CD4-positive, alpha-beta memory T cell (primary cell): ENCODE results near the gene MAD1L1. TPM values are rescaled to one million over a fixed set of nuclear protein-coding genes. Genes with fewer than 3 reads are reported as not detected.

Source experiments
- CTCF ChIA-PET: fragments of 350-600 bp; sonication (Branson Sonifier 250); formaldehyde crosslinking; loops from one replicate; lab custom pipeline; 2021; ENCODE audit warnings: inconsistent platforms; ENCODE audit not compliant: partially characterized antibody; lab: Charles Lee
- POLR2A ChIA-PET: fragments of 350-600 bp; sonication (Branson Sonifier 250); formaldehyde crosslinking; loops from one replicate; lab custom pipeline; 2021; ENCODE audit not compliant: partially characterized antibody; lab: Charles Lee
- DNase-seq, 5 donors: peaks; one replicate each; pipeline versions ENCODE4 v3.0.0 to v3.0.0-alpha.2; 2020 to 2022; ENCODE audit warnings: mixed read lengths in 1 of 5
- H3K27ac ChIP-seq: one replicate; pipeline ENCODE4 v1.7.0; 2013; ENCODE audit warnings: low read depth, low read length
- H3K27me3 ChIP-seq: 2 replicates; pipeline ENCODE4 v1.7.0; 2013; ENCODE audit warnings: mild to moderate bottlenecking, low read length, moderate library complexity; ENCODE audit not compliant: insufficient read depth
- H3K36me3 ChIP-seq: 2 replicates; pipeline ENCODE4 v1.7.0; 2013; ENCODE audit warnings: mild to moderate bottlenecking, low read length, moderate library complexity; ENCODE audit not compliant: insufficient read depth
- H3K4me1 ChIP-seq: 2 replicates; pipeline ENCODE4 v1.7.0; 2013; ENCODE audit warnings: mild to moderate bottlenecking, low read length, moderate library complexity; ENCODE audit not compliant: insufficient read depth
- H3K4me3 ChIP-seq, 2 donors: one replicate each; pipeline ENCODE4 v1.7.0; 2013; ENCODE audit warnings: low read length in 2 of 2, mild to moderate bottlenecking in 1 of 2
- H3K9me3 ChIP-seq, 2 donors: one replicate each; pipeline ENCODE4 v1.7.0; 2013; ENCODE audit warnings: low read length in 2 of 2, control low read depth in 1 of 2; ENCODE audit not compliant: control insufficient read depth in 1 of 2
- H3K27ac Mint-ChIP-seq, 7 donors: one replicate each; pipeline ENCODE4 v1.8.0; 2020 to 2021; ENCODE audit warnings: mixed read lengths in 7 of 7, mild to moderate bottlenecking in 6 of 7, inconsistent platforms in 3 of 7, moderate library complexity in 3 of 7
- H3K27me3 Mint-ChIP-seq, 2 donors: one replicate each; pipeline ENCODE4 v1.8.0; 2020 to 2021; ENCODE audit warnings: mixed read lengths in 2 of 2
- H3K36me3 Mint-ChIP-seq, 2 donors: one replicate each; pipeline ENCODE4 v1.8.0; 2020 to 2021; ENCODE audit warnings: mixed read lengths in 2 of 2, inconsistent platforms in 1 of 2, mild to moderate bottlenecking in 1 of 2
- H3K4me1 Mint-ChIP-seq, 4 donors: one replicate each; pipeline ENCODE4 v1.8.0; 2020 to 2021; ENCODE audit warnings: mixed read lengths in 4 of 4, mild to moderate bottlenecking in 1 of 4
- H3K4me3 Mint-ChIP-seq, 8 donors: one replicate each; pipeline ENCODE4 v1.8.0; 2020 to 2021; ENCODE audit warnings: mixed read lengths in 8 of 8, mild to moderate bottlenecking in 7 of 8, moderate library complexity in 6 of 8, inconsistent platforms in 3 of 8
- H3K9me3 Mint-ChIP-seq, 8 donors: one replicate each; pipeline ENCODE4 v1.8.0; 2020 to 2021; ENCODE audit warnings: mixed read lengths in 8 of 8, mild to moderate bottlenecking in 5 of 8, inconsistent platforms in 3 of 8, moderate library complexity in 1 of 8
- intact Hi-C: fragments of 100-400 bp; cut with micrococcal nuclease; formaldehyde crosslinking; loops from one replicate; pipeline ENCODE4 v1.15.1; 2023
- polyA plus RNA-seq, 2 donors: library from polyadenylated mRNA; unstranded; fragments of 300-500 nt; fragmentation: Illumina TruSeq; gene quantifications; one replicate each; pipeline ENCODE4 v1.2.3, GENCODE V29; 2021
- total RNA-seq, 2 experiments: library from RNA; stranded (reverse); gene quantifications; one replicate each; pipeline ENCODE4 v1.2.3, GENCODE V29; 2021

MAD1L1 gene
- total and polyA plus RNA-seq, 4 experiments from 2014 or later, result 89.9 to 132 (median 110) TPM

DNA sequence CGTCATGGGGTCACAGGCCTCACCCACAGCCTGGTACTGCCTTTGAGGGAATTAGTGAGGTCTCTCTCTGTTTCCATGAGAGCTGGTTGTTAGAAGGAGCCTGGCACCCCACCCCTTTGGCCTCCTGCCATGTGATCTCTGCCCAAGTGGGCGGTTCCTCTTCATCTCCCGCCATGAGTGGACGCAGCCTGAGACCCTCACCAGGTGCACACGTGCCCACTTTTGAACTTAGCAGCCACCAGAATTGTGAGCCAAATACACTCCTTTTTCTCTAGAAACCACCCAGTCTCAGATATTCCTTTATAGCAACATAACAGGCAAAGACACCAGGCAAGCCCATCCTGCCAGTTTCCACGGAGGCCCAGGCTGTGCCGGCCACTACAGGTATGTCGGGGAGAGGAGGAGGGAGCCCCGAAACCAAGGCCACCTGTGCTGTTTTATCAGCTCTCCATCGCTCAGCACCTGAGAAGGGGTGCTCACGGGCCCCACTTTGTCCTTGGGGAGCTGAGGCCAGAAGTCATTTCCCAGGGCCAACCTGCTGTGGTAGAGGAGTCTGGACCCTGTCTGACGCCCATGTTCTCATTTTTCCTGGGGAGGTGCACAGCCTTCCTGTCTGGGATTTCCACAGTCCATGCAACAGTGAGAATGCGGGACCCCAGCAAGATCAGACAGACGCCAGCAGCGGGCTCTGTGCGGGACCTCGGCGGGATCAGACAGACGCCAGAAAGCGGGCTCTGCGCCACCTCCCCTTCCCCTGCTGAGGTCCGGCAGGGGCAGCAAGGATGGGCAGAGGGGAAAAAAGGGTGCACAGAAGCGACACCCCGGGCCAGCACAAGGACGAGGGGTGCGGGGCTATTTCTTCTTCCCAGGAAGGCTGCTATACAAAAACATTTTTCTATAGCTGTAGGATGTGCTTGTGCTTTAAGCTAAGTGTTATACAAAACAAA lies 342.2 kb downstream of the MAD1L1 start:
- H3K9me3 ChIP-seq, result no peaks in the 10 kb centered on the region
- DNase-seq, result peak in 1 of 5 donors; percentile 9
- peaks cover 23 to 41% of the 10 kb centered on the region in 2 donors for H3K36me3 Mint-ChIP-seq
- intact Hi-C loops, result no loop called here
- no peak overlapping the region for H3K4me3 ChIP-seq
- H3K4me1 ChIP-seq, result no peaks in the 10 kb centered on the region
- H3K36me3 ChIP-seq, result peaks cover 42% of the 10 kb centered on the region
- H3K9me3 Mint-ChIP-seq, result peaks cover 0 to 2% (median 0%) of the 10 kb centered on the region in 8 donors
- H3K27me3 Mint-ChIP-seq, result no peaks in the 10 kb centered on the region
- peak overlapping the region in 1 of 8 donors; percentile 49 for H3K4me3 Mint-ChIP-seq
- H3K27ac ChIP-seq, result peak overlapping the region; percentile 22
- peaks cover 8 to 41% (median 12%) of the 10 kb centered on the region in 4 donors for H3K4me1 Mint-ChIP-seq
- CTCF ChIA-PET, result no interaction called here
- POLR2A ChIA-PET, result interaction anchor here (1.4 kb wide), 1 partner anchor 49 kb away, joined by 7 read pairs; no protein-coding TSS in a partner anchor
- H3K27me3 ChIP-seq, result no peaks in the 10 kb centered on the region
- H3K27ac Mint-ChIP-seq, result peak overlapping the region in 6 of 7 donors; percentile 62 to 81 (median 73)

GRCh38 chr7:1889556-1890181 lies 343.1 kb downstream of the MAD1L1 start:
- H3K4me1 ChIP-seq, result no peaks in the 10 kb centered on the region
- H3K27ac ChIP-seq, result peak overlapping the region; percentile 22
- peaks cover 42% of the 10 kb centered on the region for H3K36me3 ChIP-seq
- no peak overlapping the region for H3K4me3 ChIP-seq
- no peak overlapping the region for H3K4me3 Mint-ChIP-seq
- H3K27ac Mint-ChIP-seq, result peak overlapping the region in 4 of 7 donors; percentile 22 to 62 (median 44)
- H3K27me3 ChIP-seq, result no peaks in the 10 kb centered on the region
- no peaks in the 10 kb centered on the region for H3K27me3 Mint-ChIP-seq
- POLR2A ChIA-PET, result interaction anchor here (1.4 kb wide), 1 partner anchor 50 kb away, joined by 7 read pairs; no protein-coding TSS in a partner anchor
- DNase-seq, result peak in 2 of 5 donors; percentile 5 to 16
- CTCF ChIA-PET, result no interaction called here
- peaks cover 0 to 2% (median 0%) of the 10 kb centered on the region in 8 donors for H3K9me3 Mint-ChIP-seq
- H3K36me3 Mint-ChIP-seq, result peaks cover 23 to 40% of the 10 kb centered on the region in 2 donors
- H3K9me3 ChIP-seq, result no peaks in the 10 kb centered on the region
- H3K4me1 Mint-ChIP-seq, result peaks cover 10 to 47% (median 12%) of the 10 kb centered on the region in 4 donors
- intact Hi-C loops, result no loop called here

DNA sequence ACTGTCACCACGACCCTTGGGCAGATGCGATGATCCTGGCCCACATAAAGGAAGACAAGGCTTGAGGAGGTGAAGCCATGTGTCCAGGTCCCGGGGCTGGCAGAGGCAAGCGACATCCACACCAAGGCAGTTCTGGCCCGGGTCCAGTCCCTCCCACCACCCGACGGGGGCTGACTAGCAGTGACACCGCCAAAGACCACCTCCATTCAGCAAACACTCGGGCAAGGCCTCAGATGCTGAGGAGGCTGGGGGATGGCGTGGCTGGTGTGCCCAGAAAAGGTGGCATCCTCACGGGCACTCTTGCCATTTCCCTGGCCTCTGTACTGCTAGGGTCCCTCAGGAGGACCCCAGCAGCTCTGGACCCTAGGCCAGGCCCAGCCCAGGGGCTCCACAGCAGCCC lies 343.7 kb downstream of the MAD1L1 start:
- Histone ChIP-seq H3K4me1 (no peaks in the 10 kb centered on the region), H3K4me3 (no peak overlapping the region), H3K27ac (no peak overlapping the region), H3K36me3 (peaks cover 42% of the 10 kb centered on the region), H3K9me3 (no peaks in the 10 kb centered on the region), H3K27me3 (no peaks in the 10 kb centered on the region)
- CTCF ChIA-PET, result no interaction called here
- Mint-ChIP-seq H3K36me3 (peaks cover 23 to 37% of the 10 kb centered on the region in 2 donors), H3K4me1 (peaks cover 12 to 46% (median 12%) of the 10 kb centered on the region in 4 donors), H3K27ac (peak overlapping the region in 3 of 7 donors; percentile 22 to 50 (median 37)), H3K9me3 (peaks cover 0 to 2% (median 0%) of the 10 kb centered on the region in 8 donors), H3K27me3 (no peaks in the 10 kb centered on the region), H3K4me3 (no peak overlapping the region)
- POLR2A ChIA-PET, result interaction anchor here (1.4 kb wide), 1 partner anchor 51 kb away, joined by 7 read pairs; no protein-coding TSS in a partner anchor
- peak in 1 of 5 donors; percentile 9 for DNase-seq
- intact Hi-C loops, result no loop called here

DNA sequence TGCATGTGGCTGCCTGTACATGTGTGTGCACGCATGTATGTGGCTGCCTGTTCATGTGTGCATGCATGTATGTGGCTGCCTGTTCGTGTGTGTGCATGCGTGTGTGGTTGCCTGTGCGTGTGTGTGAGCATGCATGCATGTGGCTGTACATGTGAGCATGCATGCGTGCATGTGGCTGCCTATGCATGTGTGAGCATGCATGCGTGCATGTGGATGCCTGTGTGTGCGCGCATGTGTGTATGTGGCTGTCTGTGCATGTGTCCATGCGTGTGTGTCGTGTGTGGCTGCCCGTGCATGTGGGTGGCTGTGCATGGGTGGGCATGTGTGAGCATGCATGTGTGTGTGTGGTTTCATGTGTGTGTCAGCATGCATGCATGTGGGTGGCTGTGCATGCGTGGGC lies 344.3 kb downstream of the MAD1L1 start:
- H3K4me1 Mint-ChIP-seq, result peaks cover 12 to 46% (median 12%) of the 10 kb centered on the region in 4 donors
- H3K27me3 Mint-ChIP-seq, result no peaks in the 10 kb centered on the region
- H3K4me1 ChIP-seq, result peaks cover 5% of the 10 kb centered on the region
- no peaks in the 10 kb centered on the region for H3K9me3 ChIP-seq
- H3K4me3 Mint-ChIP-seq, result no peak overlapping the region
- H3K36me3 ChIP-seq, result peaks cover 42% of the 10 kb centered on the region
- DNase-seq, result peak in 1 of 5 donors; percentile 3
- peaks cover 0 to 2% (median 0%) of the 10 kb centered on the region in 8 donors for H3K9me3 Mint-ChIP-seq
- H3K27ac ChIP-seq, result no peak overlapping the region
- H3K27ac Mint-ChIP-seq, result peak overlapping the region in 1 of 7 donors; percentile 25
- no peak overlapping the region for H3K4me3 ChIP-seq
- H3K36me3 Mint-ChIP-seq, result peaks cover 23 to 34% of the 10 kb centered on the region in 2 donors
- H3K27me3 ChIP-seq, result no peaks in the 10 kb centered on the region
- intact Hi-C loops, result no loop called here
- ChIA-PET CTCF (no interaction called here), POLR2A (no interaction called here)

- no peak overlapping the region for H3K4me3 Mint-ChIP-seq
- no peak overlapping the region for H3K4me3 ChIP-seq
- peaks cover 13 to 56% (median 18%) of the 10 kb centered on the region in 4 donors for H3K4me1 Mint-ChIP-seq
- H3K27ac Mint-ChIP-seq, result peak overlapping the region in 3 of 7 donors; percentile 29 to 75 (median 60)
- H3K9me3 ChIP-seq, result no peaks in the 10 kb centered on the region
- no peaks in the 10 kb centered on the region for H3K27me3 ChIP-seq
- intact Hi-C loops, result no loop called here
- peak in 1 of 5 donors; percentile 12 for DNase-seq
- H3K4me1 ChIP-seq, result peaks cover 12% of the 10 kb centered on the region
- peaks cover 37% of the 10 kb centered on the region for H3K36me3 ChIP-seq
- H3K27ac ChIP-seq, result no peak overlapping the region
- no peaks in the 10 kb centered on the region for H3K27me3 Mint-ChIP-seq
- peaks cover 23 to 34% of the 10 kb centered on the region in 2 donors for H3K36me3 Mint-ChIP-seq
- peaks cover 0 to 2% (median 0%) of the 10 kb centered on the region in 8 donors for H3K9me3 Mint-ChIP-seq
- POLR2A ChIA-PET, result no interaction called here
- CTCF ChIA-PET, result no interaction called here
Observed at GRCh38 chr7:1887251-1887650, 345.5 kb downstream of the MAD1L1 start.

DNA sequence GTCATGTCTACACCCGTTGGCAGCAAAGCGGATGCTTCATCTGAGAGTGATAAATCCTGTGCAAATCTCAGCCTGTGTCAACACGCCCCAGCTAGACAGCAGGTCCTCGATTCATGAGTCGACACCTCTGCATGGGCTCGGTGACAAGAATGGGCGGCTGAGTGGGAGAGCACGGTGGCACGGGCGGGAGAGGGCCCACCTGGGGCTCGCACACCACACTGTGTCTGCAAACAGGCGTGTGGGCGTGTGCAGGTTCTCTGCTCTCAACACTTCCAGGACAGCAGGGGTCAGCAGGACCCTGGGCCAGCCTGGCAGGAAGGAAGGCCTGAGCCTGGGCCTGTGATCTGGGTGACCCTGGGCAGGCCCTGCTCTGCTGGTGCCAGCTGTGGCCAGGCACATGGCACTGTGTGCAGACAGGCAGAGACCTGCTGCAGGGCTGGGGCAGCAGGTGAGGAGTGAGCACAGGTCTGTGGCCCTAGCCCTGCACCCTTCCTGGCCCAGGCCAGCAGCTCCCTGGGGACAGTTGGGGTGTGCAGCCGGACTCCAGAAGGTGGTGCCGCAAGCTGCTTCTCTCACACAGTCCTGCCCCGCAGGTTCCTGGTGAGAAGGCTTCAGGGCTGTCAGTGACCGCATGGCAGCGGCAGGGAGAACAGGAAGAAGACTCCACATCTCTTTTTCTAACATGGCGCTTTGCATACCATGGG lies 346.2 kb downstream of the MAD1L1 start:
- intact Hi-C loops, result no loop called here
- Mint-ChIP-seq H3K27me3 (no peaks in the 10 kb centered on the region), H3K36me3 (peaks cover 20 to 34% of the 10 kb centered on the region in 2 donors), H3K27ac (no peak overlapping the region), H3K9me3 (peaks cover 0 to 2% (median 0%) of the 10 kb centered on the region in 8 donors), H3K4me1 (peaks cover 9 to 58% (median 20%) of the 10 kb centered on the region in 4 donors), H3K4me3 (no peak overlapping the region)
- ChIA-PET POLR2A (no interaction called here), CTCF (no interaction called here)
- Histone ChIP-seq H3K4me3 (no peak overlapping the region), H3K36me3 (peaks cover 34% of the 10 kb centered on the region), H3K9me3 (no peaks in the 10 kb centered on the region), H3K4me1 (peaks cover 12% of the 10 kb centered on the region), H3K27ac (no peak overlapping the region), H3K27me3 (no peaks in the 10 kb centered on the region)
- peak in 1 of 5 donors; percentile 13 for DNase-seq
